ENCODE data around the gene ALKBH3.
A peak's percentile ranks its signal among the peaks of the same experiment; 100 is the strongest.

ALKBH3 gene

DNA sequence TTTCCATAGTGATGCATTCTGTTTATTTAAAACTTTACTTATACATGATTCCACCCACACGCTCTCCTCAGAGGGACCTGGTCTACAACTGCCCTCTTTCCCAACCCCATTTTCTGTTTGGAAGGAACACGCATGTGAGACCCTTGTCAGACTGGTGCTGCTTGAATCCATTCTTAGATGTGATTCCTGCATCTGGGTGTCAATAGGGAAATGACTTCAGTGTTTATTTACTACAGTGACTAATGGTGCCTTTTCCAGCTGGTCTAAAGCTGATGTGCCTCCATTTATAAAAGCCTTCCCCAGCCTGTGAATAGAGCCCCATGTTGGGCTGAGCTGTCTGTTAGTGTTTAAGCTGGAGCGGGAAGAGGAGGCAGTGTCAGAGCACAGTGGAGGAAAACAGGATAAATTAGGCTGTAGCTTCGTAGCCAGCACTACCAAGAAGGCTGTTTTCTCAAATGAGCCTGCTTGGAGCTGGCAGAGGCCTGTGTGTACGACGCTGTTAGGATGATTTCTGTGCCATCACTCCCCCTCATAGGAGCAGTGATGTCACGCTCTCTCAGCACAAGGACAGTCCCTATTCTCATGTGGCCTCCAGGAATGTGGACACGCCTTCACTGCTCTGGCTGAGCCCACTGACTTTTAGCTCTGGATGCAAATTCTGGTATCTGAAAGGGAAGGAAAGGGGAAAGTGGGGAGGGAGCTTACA is 42.9 kb downstream of the ALKBH3 start:
- no peak for DNase-seq

DNA sequence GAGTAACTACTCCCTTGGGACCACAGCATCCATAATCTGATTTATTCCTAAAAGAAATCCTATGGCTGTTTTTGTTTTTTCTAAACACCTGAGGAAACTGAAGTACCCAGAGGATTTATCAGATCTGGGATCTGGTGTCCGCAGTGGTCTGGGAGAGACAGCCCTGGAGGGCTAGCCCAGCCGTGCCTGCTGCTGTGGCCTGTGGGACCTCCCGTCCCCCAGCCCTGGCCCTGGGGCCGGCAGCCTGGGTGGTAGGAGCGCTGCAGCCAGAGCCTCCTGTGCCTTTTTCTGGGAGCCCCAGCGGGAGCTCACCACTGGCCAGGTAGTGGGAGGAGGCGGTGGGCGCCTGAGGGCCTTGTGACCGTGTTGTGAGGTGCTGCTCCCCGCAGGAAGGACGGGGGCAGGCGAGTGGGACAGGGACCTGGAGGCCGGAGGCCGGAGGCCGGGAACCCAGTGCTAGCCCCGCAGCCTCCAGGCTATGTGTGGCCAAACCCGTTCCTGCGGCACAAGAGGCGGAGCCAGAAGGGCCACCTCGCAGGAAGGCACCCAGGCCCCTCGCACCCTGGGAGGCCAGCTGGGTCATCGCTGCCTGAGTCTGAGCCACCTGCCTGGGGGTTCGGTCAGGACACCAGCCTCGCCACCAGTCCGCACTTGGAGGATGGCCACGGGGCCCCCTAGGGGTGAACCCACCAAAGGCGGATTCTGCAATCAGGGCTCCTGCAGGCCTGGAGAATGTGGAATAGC is 43.7 kb downstream of the ALKBH3 start:
- DNase-seq, result no peak

DNA sequence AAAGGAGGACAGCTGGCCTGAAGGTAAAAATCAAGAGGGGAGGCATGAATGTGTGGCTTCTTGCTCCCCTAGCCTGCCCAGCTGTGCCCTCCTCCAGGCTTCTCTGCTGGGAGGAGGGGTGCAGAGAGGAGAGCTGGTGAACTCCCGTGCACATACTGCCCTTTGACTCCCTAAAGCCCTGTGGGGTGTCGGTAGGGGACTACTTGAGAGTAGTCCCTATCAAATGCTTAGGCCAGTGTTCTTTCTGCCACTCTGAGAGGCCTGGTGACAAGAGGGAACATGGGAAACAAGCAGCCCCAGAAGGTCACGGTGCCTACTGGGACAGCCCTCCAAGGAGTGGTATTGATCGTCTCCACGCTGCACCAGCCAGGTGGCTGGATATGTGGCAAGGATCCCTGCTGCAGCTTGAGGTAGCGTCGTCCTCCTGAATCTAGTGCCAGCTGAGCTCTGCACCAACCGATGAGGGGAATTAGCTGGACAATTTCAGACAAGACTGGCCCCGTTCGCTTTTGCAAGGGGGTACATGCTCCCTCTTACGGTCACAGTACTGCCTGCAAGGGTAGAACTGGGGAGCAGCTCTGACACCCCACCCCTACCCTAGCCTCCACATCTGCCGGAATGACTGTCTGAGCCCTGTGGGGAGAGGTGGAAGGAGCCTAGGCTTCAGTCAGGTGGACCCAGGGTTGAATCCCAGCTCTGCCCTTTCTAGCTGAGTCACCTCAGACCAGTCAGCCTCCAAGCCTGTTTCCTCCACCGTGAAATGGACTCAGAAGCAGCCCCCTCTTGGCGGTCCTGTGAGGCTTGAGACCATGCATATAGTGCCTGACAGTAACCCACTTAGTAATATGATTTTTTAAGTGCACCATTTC is 44.7 kb downstream of the ALKBH3 start:
- no peak for DNase-seq

DNA sequence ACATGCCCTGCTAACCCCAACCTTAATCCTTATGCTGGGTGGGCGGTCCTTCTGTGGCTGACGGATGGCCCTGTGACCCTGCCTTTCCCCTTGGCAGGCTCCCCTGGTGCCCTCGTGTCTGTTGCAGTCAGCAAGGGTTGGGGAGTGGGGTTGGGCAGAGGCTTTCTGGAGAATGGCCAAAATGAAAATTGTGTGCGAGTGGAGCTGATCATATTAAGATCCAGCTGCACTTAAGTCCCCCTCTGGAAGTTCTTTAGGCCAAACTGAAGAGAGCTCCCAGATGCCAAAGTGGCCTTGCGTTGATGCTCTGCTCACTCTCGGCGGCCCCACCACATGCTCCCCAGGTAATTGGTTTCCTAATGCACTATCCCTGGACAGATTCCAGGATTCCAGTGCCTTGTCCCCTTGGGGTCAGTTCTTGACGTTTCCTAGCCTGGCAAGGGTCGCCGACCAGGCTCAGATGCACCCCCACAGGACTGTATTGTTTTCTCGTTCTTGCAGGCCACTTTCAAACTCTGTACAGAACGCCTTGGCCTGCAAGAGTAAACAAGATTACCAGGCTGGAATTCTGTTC is 45.4 kb downstream of the ALKBH3 start:
- DNase-seq, result no peak

DNA sequence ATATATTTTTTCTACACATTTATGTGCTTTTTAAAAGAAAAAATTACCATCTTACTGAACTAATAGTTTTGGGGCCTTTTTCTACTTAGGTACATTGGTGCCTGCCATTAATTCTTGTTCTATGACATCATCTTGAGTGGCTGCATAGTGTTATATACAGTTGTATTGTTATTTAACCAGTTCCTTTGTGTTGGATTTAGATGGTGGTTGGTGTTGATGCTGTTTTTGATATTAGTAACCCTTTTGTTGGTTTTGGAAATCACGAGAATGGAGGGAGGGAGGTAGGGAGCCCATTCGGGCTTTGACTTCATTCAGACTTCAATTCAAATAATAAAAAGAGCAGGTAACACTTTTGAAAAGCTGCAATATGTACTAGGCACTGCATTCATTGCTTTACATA is 46.4 kb downstream of the ALKBH3 start:
- no peak for DNase-seq

DNA sequence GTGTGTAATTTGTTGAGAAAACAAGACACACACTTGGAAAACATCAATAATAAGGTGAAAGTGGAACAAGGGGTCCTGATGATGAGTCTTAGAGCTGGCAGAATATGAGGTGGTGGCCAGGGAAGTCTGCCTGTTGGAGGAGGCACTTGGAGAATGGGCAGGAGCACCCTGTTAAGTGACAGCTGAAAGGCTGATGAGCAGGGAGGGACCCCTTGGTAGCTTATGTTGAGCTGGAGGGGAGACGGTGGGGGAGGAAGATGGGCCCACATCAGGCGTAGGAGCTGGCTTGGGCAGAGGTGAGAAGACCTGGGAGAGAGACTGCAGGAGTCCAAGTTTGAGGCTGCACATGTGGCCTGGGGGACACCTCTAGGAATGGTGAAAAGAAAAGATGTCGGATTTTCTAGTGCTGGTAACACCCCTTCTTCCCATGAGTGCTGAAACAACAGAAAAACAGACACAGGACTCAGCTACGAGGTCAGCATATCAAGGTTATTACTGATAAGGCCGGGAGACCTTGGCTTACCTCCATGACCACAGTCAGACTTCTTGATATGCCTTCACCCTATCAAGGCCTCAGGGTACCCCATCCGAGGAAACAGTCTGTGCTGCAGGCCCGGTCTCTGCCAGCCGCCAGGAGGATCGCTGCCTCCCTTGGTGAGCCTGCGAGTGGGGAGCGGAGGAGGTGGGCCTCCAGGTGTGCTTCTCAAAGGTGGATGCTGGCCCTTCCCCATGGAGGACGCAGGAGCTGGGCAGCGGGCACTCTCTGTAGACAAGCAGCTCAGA is 47.5 kb downstream of the ALKBH3 start:
- no peak for DNase-seq

DNA sequence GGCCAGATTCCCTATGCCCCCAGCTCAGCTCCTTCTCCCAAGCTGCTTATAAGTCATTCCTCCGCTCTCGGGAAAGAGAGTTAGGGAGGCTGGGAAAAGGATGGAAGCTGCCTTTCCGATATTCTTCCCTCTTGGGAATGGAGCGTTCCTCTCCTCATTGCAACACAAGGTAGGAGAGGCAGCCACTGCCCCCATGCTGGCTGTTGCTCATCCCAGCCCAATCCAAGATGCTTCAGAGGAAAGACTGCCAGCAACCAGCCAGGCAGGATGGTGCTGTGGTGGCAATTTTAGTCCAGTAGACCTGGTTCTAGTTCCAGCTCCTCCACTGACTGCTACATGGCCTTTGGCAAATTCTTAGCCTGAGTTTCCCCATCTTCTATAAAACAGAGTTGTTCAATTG is 48.1 kb downstream of the ALKBH3 start:
- DNase-seq, result no peak

DNA sequence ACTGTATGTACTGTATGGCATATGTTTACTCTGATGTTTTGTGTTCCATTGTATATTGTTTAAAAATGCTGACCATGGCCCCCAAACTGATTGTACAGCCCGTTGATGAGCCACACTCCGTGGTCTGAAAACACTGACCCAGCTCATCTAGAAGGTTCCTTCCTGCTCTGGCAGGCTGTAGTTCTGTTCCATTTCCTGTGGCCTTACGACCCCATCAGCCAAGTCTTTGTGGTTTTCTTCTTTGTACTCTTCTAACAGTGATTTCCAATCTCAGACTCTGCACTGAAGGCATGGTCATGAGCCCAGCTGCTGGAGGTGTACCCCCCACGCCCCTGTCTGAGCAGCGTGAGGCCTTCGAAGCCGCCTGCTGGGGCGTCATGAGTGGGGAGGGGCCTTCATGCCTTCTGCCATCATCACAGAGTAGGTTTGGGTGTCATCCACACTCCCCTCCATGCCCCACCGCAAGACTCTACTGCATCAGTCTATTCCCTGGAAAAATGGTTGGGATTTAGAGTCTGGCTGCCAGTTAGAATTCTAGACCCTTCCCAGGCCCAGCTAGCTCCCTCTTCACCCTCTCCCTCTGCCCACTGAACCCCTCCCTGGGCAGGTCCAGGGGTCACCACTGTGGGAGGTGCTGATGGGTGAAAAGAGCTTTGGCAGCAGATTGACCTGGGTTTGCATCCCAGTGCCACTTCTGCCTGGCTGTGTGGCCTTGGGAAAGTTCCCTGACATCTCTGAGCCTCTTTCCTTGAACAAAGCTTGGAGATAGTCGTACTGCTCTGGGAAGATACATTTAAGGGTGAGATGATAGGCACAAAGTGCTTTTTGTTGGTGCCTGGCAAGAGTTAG is 50.5 kb downstream of the ALKBH3 start:
- DNase-seq, result peak in 1 of 2 experiments; percentile 7

DNA sequence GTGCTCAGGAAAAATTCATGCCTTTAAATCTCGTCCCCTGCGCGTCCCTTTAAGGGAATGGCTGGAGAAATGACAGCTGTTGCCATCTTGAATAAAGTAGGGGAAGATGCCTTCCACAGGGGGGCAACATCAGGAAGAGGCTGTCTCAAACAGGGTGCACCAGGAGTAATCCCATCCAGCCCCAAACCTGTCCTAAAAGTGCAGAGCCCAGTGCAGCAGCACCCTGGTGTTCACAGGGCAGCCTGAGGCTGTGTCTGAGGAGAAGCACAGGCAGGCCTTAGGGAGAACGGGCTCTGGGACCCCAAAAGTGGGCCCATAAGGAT is 51.0 kb downstream of the ALKBH3 start:
- DNase-seq, result no peak

DNA sequence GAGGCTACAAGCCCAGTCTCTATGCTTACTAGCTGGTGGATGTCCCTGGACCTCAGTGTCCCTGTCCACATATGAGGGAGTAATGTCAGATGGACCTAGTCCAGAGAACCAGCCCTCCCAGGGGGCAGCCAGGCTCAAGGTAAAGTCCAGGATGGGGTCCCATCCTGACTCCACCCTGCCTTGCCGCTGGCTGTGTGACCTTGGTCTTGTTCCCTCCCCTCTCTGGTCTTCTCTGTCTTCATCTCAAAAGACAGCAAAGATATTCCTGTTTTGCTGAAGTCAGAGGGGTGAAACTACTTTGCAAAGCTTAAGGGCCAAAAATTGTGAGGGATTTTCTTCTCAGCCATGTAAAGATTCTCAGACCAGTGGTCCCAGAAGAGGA is 52.6 kb downstream of the ALKBH3 start:
- no peak for DNase-seq

DNA sequence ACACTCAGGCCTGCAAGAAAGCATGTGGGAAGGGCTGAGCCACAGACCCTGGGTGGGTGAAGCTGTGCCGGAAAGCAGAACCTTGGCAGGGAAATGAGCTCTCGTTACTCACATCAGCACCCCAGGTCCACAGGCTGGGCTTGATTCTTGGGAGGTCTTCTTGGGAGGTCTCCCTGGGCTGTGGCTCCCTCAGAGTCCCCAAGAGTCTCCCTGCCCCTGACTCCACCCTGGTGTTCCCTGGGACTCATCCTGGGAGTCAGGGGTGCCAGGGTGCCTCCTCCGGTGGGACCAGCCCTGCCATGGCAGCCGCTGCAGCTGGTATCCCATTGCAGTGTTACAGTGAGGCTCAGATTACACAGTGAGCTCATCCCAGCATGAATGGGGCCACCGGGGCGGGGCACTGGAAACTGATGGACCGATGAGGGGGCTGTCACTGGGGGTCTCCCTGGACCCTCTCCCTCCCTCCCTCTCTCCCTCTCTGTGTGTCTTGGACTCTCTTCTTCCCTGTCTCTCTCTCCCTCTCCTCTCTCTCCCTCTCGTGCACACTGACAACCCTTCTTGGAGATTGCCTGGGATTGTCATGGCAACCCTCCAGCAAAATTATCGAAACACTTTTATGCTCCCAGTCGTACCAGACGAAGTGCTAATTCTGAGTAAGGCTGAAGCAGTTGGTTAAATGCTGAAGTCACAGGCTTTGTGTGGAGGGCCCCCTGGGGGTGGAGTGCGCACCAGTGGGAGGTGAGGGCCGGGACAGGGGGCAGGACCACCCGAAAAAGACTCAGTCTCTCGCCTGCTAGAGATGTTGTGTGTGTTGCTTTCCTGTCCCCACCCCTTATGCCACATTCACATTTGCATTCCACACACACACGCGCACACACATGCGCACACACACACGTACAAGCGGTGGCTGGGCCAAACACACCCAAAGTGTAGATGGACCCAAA is 53.2 kb downstream of the ALKBH3 start:
- peak; percentile 24 to 33 for DNase-seq

DNA sequence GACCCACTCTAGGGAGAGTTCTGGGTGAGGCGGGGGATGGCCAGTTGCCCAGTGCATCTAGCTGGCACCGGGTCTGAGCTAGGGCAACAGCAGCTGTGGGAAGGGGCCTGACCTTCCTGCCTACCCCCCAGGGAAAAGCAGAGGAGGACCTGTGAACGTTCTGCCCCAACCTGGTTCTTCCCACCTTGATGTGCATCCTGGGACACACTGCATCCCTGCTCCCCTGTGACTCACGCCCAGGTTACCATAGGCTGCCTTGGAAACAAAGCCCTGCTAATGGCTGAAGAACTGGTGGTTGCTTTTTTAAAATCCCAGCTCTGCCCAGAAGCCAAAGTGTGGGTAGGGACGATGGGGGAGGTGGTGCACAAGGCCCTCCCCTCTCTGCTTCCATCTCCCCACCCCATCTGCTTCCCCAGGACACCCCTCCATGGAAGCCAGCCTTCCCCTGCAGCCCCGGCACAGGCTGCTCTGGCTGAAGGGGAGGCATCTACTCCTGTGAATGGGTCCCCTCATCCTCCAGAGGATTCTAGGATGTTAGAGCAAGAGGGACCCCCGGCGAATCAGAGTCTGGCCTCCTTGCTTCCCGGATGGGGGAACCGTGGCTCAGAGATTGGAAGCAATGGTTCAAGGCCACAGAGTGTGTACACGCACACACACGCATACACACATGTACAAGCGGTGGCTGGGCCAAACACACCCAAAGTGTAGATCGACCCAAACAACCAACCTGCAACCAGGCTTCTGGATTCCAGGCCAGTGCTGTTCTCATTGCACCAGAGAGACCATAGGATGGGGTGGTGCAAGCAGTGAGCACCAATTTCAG is 54.2 kb downstream of the ALKBH3 start:
- DNase-seq, result no peak

DNA sequence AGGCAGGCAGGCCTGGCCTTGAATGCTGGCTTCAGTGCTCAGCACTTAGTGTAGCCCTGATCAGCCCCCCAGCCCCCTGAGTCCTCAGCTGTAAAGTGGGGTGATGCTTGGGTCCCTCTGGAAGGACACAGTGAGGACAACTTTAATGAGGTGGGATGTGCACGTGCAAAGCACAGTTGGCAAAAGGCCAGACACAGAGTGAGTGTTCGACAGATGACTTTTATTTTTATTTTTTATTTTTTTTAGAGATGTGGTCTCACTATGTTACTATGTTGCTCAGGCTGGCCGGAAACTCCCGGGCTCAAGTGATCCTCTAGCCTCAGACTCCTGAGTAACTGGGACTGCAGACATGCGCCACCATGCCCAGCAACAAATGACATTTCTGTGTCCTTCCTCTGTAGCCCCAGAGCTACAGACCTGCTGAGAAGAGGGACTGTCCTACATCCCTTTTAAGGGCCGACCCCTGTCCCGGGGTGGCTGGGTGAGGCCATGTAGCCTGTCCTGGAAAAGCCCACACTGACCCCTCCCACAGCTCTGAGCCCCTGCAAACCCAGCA is 54.9 kb downstream of the ALKBH3 start:
- no peak for DNase-seq

DNA sequence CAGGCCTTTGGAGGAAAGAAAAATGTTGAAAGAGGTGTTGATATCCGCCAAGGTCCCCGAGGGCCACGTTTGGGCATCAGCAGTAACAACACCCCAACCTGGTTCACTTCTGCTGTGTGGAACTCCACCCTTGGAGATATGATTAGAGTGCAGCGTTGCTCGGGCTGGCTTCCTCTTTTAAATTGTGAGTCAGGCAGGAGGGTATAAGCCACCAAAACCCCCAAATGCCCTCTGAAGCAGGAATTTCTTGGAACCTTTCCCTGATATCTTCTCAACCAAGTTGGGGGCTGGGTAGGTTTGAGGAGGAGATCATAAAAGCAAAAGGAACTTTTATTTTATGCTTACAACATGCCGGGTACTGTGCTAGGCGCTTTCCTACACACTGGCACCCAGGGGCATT is 55.4 kb downstream of the ALKBH3 start:
- DNase-seq, result peak; percentile 44 to 64

DNA sequence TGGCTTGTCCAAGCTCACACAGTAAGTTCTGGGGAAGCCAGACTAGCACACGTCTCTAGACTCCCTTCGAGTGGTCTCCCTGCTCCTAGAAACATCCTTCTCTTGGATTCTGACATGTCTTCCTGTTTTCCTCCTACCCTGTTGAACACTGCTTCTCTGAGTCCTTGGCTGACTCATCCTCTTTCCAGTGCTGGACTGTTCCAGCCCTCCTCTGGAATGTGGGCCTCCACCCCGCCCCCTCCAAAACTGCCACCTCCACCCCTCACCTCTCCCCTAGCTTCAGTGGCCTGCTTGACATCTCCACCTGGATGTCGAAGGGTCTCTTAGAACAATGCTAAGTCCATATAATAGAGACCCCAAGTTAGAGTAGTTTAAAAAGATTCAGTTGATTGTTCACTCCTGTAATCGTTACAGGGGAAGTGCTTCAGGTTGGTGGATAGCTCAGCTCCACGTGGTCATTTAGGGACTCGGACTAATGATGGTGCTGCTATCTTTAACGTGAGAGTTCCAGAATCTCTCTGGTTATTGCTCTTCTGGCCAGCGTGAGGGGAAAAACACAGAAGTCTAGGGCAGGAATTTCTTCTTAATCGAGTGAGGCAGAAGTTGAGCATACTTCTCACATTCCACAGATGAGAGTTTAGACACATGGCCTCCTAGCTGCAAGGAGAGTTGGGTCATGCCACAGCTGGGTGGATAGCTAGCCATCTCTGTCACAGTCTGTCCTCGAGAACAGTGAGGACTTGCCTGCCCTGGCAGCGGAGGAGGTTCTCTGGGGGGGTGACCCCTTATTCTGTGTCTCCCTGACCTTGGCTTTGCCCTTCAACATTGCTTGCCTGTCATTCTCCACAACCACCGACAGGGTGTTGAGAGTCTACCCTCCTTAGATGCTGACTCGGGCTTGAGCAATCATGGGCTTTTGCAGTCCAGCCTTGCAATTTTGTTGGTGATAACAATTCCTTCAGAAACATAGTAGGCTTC is 57.1 kb downstream of the ALKBH3 start:
- no peak for DNase-seq

DNA sequence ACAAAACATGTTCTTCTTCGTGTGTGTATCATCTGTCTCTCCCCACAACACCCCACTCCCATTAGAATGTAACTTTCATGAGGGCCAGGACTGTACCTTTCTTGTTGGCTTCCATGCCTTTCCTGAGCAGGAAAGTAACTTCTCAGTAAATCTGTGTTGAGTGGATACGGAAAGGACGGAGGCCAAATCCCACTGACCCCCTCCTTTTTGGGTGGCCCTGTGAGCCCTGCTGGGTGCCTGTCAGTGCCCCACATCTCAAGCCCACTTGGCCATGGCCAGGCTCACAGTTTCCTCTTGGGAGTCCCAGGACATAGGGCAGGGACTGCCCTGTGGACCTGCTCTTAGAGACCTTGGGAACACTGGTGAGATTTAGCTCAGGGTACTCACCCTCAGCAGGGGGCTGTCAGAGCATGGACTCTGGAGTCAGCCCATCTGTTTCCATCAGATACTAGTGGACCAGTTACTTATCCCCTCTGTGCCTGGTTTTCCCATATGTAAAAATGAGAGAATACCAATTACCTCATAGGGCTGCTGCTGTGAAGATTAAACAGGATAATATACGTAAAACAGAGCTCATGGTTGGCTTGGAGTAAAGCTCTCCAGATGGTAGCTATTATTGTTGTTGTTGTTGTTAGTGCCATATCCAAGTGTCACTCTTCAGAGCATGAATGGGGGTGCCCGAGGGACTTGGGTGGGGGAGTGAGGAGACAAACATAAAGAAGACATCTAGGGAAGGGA is 60.8 kb downstream of the ALKBH3 start:
- DNase-seq, result peak in 1 of 2 experiments; percentile 26

Data from Kasumi-1 (cell line).